ENCODE results near the gene NSG1. TPM values are rescaled to one million over a fixed set of nuclear protein-coding genes. Genes with fewer than 3 reads are reported as not detected.

Gene NSG1
- total and polyA plus RNA-seq, 9 of the 15 experiments (the other 6 are each of a cell fraction or from before 2014, with no cell fraction given): not detected

GRCh38 chr4:4461850-4462249, 74.9 kb downstream of the NSG1 start:
- no TSS peak for BruUV-seq (replicated peaks)
- ChIA-PET POLR2A (interaction anchor here (0.6 kb wide), 1 partner anchor 146 kb away, joined by 3 read pairs; no protein-coding TSS in a partner anchor), CTCF (ENCODE audit: low intra/inter-chr PET ratio) (no interaction called here)
- ATAC-seq: peak; percentile 47; the same call in 2 of the 3 replicates
- in situ Hi-C loops (cut with MboI): no loop called here
- Histone ChIP-seq H3K9ac (ENCODE audit: insufficient read depth in 1 of 2, low read depth in 2 of 2, low read length in 2 of 2) (no peak overlapping the region), H3K27ac (ENCODE audit: extremely low read depth, low read depth, low read length) (no peak overlapping the region), H3K36me3 (ENCODE audit: control insufficient read depth, insufficient read depth, low read length) (peaks cover 17% of the 10 kb centered on the region; the same call in 2 of the 3 replicates), H3K9me3 (replicated peaks; ENCODE audit: control insufficient read depth, insufficient read depth, low read depth, low read length) (no peaks in the 10 kb centered on the region), H4K20me1 (replicated peaks; ENCODE audit: control insufficient read depth, insufficient read depth, low read length) (no peaks in the 10 kb centered on the region), H2AFZ (ENCODE audit: low read depth, low read length) (no peak overlapping the region), H3K79me2 (ENCODE audit: control insufficient read depth, insufficient read depth, low read length) (no peaks in the 10 kb centered on the region), H3K4me2 (ENCODE audit: insufficient read depth, low read length) (no peak overlapping the region), H3K4me1 (replicated peaks in 1 of 2; ENCODE audit: control insufficient read depth in 2 of 2, insufficient read depth in 2 of 2, low read length in 2 of 2) (no peaks in the 10 kb centered on the region), H3K27me3 (ENCODE audit: control insufficient read depth in 2 of 2, insufficient read depth in 2 of 2, low read length in 2 of 2) (no peaks in the 10 kb centered on the region), H3K9me1 (ENCODE audit: control insufficient read depth, insufficient read depth, low read length) (no peaks in the 10 kb centered on the region), H3K4me3 (no peak overlapping the region)
- intact Hi-C loops (cut with micrococcal nuclease): no loop called here
- TF ChIP-seq HES1 (IDR thresholded peaks at IDR 0.05; ENCODE audit: low read depth) (peak; percentile 91), FOXA3 (CRISPR knock-in tag; conservative IDR thresholded peaks at IDR 0.05 in 1 of 2, IDR thresholded peaks at IDR 0.05 in 1 of 2) (peak in 1 of 2 experiments; percentile 82; a peak in 2 of 4 replicates), ESRRA (IDR thresholded peaks at IDR 0.05; ENCODE audit: borderline replicate concordance, low read depth) (no peak), HDAC1 (IDR thresholded peaks at IDR 0.05) (no peak), RCOR1 (IDR thresholded peaks at IDR 0.05; ENCODE audit: borderline replicate concordance in 1 of 2, low read depth in 2 of 2, low read length in 2 of 2) (peak in 1 of 2 experiments; percentile 47; a peak in 1 of 4 replicates), SP2 (IDR thresholded peaks at IDR 0.05; ENCODE audit: extremely low read depth, low read depth, low read length, poor library complexity, severe bottlenecking) (no peak), NRF1 (conservative IDR thresholded peaks at IDR 0.05 in 1 of 2, IDR thresholded peaks at IDR 0.05 in 1 of 2) (peak; percentile 83 to 86), HDAC2 (IDR thresholded peaks at IDR 0.05) (no peak), FOXK2 (conservative IDR thresholded peaks at IDR 0.05 in 1 of 2, IDR thresholded peaks at IDR 0.05 in 1 of 2; ENCODE audit: low read depth in 2 of 2) (0 out of 4 replicates have a peak, but pooled peaks of 1 of the 2 experiments have one; percentile 33), ETS2 (tag; IDR thresholded peaks at IDR 0.05; ENCODE audit: borderline replicate concordance, poor library complexity, severe bottlenecking) (no peak), ZNF696 (CRISPR knock-in tag; conservative IDR thresholded peaks at IDR 0.05) (no peak)
- FAIRE-seq: no peak
- 41% methylated on average over 4 of the region's 5 CpGs for WGBS (ENCODE audit: insufficient coverage, low coverage, missing lambda C conversion rate)
- DNase-seq (ENCODE audit: extremely low read depth in 1 of 4, low spot score in 3 of 4): peak in 1 of 4 experiments; percentile 6
